GM19025 (cell line): ENCODE data around the gene ALOX12B.

ENCODE experiments used
- ATAC-seq: cut with Tn5 transposase; IDR thresholded peaks from one replicate; pipeline ENCODE4 v1.9.1; 2021; ENCODE audit warnings: mild to moderate bottlenecking, low read depth, moderate library complexity; ENCODE audit not compliant: unreplicated experiment

The ALOX12B gene

DNA sequence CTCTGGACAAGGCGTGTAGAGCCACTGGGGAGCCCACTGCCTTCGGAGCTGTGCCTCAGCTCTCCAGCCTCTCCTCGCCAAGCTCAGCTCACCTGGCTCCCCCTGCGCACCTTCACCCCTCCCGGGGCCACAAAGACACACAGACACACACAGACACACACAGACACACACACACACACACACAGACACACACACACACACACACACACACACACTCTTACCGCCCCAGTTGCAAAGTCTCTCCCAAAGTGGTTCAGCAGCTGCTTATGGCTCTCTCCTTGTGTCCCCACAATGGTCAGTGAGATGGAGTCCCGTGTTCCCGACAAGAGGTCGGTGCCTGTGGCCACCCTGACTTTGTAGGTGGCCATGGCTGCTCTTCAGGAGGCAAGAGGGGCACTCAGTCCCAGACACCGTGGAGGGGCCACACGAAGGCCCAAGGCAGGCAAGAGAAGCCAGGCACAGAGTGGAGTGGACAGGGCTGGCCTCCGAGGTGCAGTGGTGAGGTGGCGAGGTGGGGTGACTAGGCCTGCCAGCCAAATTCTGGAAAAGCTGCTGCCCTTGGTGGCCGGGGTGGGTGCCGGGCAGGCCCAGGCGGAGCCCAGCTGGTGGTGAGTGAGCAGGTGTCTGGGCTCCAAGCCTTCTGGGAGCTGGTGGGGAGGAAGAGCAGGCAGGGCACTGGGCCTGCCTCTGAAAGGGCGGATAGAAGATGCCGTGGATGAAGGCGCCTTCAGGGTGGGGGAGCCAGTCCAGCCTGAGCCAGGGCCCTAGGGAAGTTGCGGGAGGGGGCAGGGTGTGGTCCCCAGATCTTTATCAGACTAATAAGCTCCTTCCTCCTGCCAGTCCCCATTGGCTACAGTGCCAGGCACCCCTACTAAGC is at the start of gene ALOX12B:
TSS of gene ALOX12B (minus strand) at position 642 of the 877 bp plus-strand sequence. CDS start at position 368, 274 bp downstream.
- no peak for ATAC-seq

DNA sequence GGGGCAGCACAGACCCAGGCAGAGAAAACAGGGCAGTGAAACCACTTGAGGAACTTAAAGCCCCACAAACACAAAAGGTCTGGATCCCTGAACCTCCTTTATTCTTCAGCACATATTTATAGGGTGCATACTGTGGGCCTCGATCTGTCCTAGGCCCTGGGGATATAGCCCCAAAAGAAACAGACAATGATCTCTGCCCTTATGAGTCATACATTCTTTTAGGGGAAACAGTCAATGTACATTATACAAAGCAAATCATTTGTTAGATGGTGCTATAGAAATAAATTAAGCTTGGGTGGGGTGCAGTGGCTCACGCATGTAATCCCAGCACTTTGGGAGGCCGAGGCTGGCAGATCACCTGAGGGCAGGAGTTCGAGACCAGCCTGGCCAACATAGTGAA is 46.4 kb upstream of the ALOX12B start:
- ATAC-seq: no peak

DNA sequence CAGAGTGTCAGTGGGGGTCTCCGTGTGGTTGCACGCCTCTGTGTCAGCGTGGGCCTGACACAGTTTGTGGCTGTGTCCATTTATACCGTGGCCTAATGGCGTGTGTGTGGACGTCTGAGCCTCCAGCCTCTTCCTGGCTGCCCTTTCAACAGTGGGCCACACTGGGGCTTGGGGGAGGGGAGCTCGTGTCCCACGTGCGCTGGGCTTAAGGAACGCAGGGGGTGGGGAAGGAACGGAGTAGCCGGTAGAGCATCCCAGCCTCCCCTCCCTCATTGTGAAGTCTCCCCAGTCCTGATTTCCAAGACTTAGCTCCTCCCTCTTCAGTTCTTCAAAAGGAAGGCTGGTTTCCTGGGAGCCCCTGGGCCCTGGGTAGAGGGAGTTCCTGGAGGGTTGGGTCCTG is 45.9 kb upstream of the ALOX12B start:
- ATAC-seq: no peak

DNA sequence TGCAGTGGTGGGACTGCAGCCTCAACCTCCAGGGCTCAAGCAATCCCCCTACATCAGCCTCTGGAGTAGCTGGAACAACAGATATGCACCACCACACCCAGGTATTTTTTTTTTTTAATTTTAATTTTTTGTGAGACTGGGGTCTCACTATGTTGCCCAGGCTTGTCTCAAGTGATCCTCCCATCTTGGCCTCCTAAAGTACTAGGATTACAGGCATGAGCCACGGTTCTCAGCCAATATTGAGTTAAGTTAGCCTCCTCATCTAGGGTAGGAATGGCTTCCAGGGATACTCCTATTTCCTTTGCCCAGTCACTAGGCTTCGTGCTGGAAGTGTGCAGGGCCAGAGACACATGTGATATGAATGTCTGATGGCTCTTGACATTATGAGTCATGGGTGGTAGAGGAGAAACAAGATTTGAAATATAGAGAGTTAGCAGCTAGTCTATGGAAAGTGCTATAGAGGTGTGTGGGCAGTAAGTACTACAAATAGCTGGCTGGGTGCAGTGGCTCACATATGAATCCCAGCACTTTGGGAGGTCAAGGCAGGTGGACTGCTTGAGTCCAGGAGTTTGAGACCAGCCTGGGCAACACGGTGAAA is 44.4 kb upstream of the ALOX12B start:
- no peak for ATAC-seq

DNA sequence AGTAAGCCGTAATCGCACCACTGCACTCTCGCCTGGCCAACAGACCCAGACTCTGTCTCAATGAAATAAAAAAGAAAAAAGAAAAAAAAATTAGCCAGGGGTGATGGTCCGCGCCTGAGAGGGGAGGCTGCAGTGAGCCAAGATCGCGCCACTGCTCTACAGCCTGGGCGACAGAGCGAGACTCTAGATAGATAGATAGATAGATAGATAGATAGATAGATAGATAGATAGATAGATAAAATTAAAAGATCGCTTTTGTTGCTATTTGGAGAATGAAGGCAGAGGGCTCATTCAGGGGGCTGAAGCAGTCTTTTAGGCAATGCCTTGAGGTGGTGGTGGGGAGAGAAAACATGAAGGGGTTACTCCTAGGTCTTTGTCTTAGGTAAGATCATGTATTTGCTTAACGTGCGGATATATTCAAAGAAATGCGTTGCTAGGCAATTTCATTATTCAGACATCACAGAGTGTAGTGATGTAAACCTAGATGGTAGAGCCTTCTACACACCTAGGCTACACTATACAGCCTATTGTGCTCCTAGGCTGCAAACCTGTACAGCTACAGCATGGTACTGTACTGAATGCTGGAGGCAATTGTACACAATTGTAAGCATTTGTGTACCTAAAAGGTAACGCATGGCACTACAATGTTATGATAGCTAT is 40.7 kb upstream of the ALOX12B start:
- no peak for ATAC-seq

DNA sequence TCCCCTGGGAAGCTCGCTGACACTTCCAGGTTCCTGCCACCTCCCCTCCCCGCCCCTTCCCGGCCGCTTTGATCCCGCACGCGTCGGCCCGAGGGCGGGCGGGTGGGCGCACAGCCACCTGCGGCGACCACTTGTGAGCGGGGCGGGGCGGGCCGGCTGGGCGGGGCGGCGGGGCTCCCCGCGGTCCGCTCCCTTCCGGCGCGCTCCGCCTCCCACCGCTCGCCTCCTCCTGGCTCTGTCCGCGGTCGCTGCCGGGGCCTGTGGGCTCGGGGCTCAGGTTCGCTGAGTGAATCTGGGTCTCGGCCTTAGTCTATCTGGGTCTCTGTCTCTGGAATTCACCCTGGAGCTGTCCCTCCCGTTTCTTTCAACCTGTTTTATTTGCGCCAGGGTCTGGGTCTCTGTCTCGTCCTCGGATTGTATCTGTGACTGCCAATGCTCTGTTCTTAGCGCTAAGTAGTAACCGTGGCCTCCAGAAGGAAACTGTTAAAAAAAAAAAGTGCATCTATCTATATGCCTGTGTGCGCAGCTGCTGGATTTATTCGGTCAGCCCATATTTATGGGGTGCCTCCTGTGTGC is 39.1 kb upstream of the ALOX12B start:
- ATAC-seq: no peak

DNA sequence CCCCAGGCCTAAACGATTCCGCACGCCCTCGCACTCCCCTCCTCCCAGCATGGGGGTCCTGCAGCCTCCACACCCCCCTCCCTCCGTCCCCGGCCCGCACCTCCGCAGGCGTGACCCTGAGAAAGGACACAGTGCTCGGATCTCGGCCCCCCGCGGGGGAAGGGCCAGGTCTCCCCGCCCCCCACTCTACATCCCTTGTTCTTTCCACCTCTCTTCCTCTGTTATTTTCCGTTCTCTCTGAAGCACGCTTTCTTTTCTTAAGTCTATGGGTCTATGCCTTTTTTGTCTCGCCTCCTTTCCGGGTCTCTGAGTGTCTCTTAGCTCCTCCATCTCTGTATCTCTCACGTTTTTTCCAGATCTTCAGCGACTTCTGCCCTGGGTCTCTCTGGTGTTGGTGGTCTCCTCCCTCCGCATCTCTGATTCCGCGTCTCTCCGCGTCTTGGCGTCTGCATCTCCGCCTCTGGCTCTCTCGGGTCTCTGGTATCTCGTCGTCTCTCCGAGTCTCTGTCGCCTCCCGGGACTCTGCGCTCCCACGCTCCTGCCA is 38.5 kb upstream of the ALOX12B start:
- no peak for ATAC-seq

DNA sequence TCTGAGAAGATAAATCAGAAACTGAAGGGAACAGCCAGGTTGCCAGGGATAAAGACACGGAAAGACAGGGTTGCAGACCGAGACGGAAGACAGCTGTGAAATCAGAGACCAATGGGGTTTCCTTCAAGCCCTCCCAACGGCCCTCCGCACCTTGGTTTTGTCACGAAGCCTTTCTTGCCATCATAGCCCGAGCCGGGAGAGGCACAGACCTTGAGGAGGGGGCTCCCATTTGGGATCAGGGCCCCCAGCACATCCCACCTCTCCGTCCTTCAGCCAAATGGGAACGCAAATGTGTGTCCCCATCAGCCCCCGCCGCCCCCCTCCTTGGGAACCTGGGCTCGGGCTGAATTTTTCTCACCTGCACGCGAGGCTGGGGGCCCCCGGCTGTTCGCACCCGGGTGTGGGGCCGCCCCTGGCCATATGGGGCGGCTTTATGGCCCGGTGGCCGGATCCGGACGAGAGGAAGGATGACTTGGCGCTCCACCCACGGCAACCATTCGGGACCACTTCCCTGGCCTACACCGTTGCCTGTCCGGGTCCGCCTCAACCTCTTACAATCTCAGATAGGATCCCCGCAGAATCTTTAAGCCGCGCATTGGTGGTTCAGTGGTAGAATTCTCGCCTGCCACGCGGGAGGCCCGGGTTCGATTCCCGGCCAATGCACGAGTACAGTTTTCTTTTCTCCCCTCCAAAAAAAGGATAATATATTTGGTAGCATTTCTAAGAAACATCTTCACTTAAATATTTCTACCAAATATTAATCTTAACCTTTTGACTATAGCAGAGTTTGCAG is 37.8 kb upstream of the ALOX12B start:
- ATAC-seq: no peak

DNA sequence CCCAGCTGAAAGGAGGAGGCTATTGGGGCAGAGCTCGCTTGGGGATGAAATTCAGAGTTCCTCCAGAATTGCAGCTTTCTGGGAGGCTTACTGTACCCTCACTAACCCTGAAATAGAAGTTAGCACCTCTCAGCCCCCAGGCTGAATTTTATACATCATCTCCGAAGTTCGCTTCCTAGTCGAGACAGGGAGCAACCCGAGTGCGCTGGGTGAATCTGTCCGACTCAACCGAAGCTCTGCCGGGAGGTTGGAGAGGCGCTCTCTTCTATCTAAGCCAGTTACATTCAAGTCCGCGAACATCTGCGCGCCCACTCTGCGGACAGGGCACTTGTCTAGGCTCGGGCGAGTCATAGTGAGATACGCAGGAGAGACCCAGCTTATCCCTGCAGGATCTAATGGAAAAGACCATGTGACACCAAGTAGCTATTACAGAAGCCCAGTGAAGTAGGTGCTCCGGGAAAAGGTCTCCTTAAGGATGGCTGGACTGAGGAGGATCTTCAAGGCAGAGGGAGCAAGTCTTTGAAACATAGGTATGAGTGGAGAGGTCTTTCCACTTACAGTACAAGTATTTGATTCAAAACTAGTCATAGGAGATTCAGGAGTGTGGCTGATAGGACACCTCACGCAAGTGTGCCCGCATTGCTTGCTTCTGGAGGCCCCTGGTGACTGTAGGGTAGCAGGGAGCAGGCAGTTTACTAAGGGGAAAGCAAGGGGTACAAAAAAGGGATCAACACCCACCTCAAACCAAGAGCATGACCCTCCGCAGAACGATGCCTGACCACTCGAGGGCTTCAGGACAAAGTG is 37.0 kb upstream of the ALOX12B start:
- no peak for ATAC-seq

DNA sequence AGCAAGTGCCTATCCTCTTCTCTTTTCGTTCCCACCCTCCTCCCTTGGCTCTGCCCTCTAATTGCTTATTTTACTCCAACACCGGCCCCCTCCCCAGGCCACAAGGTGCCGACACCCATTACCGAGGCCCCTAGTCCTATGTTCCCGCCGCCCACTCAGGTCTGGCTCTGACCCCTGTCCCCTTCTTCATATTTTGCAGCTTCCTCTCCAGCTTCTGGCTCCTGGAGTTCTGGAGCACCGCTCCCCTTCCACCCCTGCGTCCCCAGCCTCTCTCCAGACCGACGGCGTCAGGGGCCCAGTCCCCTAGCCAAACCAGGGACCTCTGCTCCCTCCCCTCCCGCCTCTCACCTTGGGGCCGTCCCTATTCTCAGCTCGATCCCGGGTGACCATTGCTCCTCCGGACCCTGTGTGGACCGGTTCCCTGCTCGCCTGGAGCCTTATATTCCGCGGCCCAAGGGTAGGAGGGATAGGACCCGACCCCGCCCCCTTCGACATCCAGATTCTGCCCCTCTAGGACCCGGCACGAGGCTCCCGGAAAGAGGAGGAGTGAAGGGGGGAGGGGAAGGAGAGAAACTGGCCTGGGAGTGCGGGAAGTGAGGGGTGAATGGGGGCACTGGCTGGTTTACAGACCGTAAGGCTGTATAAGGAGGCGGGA is 36.3 kb upstream of the ALOX12B start, which contains the start of gene HES7:
TSS of gene HES7 (minus strand) at position 412 of the 655 bp plus-strand sequence. CDS start at position 390, 22 bp downstream.
- no peak for ATAC-seq

DNA sequence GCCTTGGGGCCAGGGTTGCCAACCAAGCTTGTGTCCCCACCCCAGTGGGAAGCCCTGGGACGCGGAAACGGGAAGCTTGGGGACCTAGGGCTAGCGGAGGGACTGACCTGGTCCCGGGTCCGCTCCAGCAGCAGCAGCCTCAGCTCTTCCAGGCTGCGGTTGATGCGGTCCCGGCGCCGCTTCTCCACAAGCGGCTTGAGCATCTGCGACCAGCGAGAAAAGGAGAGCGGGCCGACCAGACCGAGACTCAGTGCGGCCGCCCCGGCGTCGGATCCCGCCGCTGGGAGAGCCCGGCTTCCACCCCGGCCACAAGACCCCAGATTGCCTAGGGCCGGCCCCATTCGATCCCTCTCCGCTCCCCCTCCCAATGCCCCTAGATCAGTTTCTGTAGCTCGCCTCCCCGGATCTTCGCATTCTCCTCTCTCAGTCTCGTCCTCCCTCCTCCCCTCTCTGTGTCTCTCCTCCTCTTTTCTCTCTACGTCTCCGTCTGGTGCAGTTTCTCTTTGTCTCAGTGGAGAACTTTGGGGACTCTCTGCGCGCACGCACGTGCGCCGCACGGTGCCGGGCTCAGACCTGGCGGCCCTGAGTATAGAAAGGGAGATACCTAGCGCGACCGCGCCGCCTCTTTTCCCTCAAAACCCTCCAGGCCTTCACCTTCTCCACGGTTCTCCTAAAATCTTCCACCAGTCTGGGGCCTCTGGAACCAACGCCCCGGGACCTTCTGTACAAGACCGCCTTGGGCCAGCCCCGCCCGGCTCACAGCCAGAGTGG is 35.6 kb upstream of the ALOX12B start:
- no peak for ATAC-seq

DNA sequence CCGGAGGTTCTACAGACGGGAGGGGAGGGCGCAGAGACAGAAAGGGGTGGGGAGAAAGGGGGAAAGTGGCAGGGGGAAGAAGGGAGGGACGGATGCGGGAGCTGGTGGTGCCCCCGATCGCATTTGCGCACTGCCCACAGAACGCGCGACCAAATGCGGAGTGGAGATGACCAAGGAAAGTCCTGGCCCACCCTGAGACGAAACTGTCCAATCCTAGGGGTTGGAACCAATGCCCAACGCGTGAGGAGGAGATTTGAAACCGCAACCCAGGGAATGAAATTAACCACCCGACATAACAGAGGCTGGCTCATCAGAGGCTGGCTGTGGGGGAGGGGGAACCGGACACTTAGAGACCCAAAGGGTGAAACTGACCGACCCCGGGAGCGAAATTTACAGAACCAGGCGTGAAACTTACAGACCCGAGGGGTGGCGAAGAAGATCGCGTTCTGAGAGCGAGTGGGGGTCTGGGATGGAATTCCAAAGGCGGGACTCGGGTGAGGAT is 35.0 kb upstream of the ALOX12B start:
- no peak for ATAC-seq

DNA sequence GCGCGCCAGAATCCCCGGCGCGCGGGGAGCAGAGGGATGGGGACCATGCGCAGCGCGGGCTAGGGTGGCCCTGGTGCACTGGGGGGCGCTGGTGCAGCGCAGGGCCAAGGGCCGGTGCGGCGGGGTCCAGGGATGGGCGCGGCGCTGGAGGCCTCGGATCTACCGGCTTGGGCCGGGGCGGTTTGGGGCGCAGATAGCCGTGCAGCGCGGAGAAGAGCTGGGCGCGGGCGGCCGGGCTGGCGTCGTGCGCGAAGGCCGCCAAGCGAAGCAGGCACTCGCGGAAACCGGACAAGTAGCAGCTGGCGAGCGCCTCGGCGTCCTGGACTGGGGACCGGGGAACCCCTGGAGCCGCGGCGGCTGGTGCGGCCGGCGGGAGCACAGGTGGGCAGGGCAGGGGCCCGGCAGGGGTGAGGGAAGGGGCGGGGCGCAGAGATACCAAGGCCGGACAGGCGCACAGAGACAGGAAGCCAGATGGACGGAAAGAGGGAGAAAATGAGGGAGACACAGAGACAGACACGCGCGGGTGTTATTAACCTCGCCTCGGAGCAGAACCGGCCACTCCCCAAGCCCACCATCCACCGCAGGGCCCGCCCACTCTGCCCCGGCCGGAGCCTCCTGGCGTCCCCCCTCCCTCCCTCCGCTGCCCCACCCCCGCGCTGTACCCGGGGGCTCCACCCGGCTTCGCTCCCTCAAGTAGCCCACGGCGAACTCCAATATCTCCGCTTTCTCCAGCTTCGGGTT is 34.3 kb upstream of the ALOX12B start:
- no peak for ATAC-seq

DNA sequence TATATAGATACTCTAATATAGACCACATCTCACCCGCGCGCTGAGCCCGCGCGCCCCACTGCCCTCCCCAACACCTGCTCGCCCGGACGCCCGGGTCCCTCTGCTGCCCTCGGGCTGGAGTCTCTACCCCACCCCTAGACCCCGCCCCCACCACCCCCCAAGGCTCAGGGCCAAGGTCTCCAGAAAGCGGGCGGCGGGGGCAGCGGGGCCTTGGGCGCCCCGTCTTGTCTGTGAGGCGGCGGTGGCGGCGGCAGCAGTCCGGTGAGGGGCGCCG is 33.8 kb upstream of the ALOX12B start:
- ATAC-seq: no peak

DNA sequence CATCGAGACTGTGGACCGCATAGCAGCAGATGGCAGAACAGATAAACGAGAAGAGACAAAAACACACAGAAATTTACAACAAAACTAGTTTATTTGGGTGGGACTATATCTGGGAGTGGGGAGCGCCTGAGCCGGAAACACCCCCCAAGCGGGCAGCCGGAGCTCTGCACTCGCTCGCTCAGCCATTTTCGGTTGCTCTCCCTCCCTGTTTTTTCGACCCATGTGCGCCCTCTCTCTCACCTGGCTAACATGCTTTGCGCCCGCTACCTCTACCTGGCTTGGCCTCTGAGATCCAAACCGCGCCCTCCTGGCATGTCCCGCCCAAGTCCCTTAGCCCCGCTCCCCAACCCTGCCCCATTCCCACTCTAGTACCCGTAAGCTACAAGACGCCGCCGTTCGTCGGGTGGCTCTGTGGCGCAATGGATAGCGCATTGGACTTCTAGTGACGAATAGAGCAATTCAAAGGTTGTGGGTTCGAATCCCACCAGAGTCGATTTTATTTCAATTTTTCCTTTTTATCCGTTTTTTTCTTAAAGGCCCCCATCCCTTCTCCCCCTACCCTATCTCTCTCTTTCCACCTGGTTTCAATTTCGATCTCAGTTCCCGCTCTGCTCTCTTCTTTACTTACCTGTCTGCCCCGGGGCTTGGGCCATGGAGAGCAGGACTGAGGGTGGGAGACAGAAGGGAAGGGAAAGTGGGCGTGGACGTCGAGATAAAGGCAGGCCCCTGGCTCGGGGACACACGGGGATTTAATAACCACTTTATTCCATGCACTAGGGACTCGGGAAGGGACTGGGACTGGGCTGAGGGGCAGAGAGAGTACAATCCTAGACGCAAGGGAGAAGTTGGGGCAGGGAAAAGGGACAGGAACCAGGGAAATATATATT is 33.2 kb upstream of the ALOX12B start:
- no peak for ATAC-seq
